H1 (cell line): Measurements from ENCODE around the gene GRIA1. TPM values are rescaled to one million over a fixed set of nuclear protein-coding genes. Genes with fewer than 3 reads are reported as not detected.

Experiments
- CTCF ChIA-PET: fragments of 300-600 bp; sonication (Branson Sonifier 250); formaldehyde crosslinking; loops from one replicate; lab custom pipeline; 2021; ENCODE audit not compliant: partially characterized antibody; lab: Charles Lee
- POLR2A ChIA-PET: fragments of 300-600 bp; sonication (Branson Sonifier 250); formaldehyde crosslinking; loops from one replicate; lab custom pipeline; 2021; ENCODE audit warnings: inconsistent platforms; ENCODE audit not compliant: partially characterized antibody; lab: Charles Lee
- DNase-seq, 2 experiments: peaks; one replicate each; pipeline versions ENCODE4 v3.0.0 to v3.0.0-alpha.2; 2010 to 2022; ENCODE audit warnings: low spot score in 2 of 2, low read depth in 1 of 2, mixed read lengths in 1 of 2
- FAIRE-seq: peaks from 2 replicates; lab custom pipeline; 2011; peaks lifted over from hg19 to GRCh38; lab: Jason Lieb, UNC
- H2AFZ ChIP-seq: 2 replicates; pipeline ENCODE4 v1.8.1; 2012; ENCODE audit warnings: low read length, inconsistent platforms
- H2AK5ac ChIP-seq: 2 replicates; pipeline ENCODE4 v1.6.1; 2013; ENCODE audit warnings: low read depth, low read length
- H2BK120ac ChIP-seq: replicated peaks from 2 replicates; pipeline ENCODE3; 2013; ENCODE audit warnings: low read depth, low read length, inconsistent platforms
- H2BK12ac ChIP-seq: 2 replicates; pipeline ENCODE4 v1.6.1; 2013; ENCODE audit warnings: low read depth, low read length
- H2BK15ac ChIP-seq: 2 replicates; pipeline ENCODE4 v1.6.1; 2013; ENCODE audit warnings: low read length
- H2BK20ac ChIP-seq: 2 replicates; pipeline ENCODE4 v1.6.1; 2013; ENCODE audit warnings: low read length
- H2BK5ac ChIP-seq: 2 replicates; pipeline ENCODE4 v1.6.1; 2013; ENCODE audit warnings: low read depth, low read length
- H3K14ac ChIP-seq: 2 replicates; pipeline ENCODE4 v1.6.1; 2013; ENCODE audit warnings: inconsistent platforms; ENCODE audit not compliant: insufficient read length
- H3K18ac ChIP-seq: 2 replicates; pipeline ENCODE4 v1.6.1; 2013; ENCODE audit warnings: low read length; ENCODE audit errors: extremely low read depth
- H3K23ac ChIP-seq: 2 replicates; pipeline ENCODE4 v1.6.1; 2013; ENCODE audit warnings: inconsistent platforms; ENCODE audit not compliant: insufficient read length
- H3K23me2 ChIP-seq: 2 replicates; pipeline ENCODE4 v1.6.1; 2013; ENCODE audit warnings: low read depth, low read length
- H3K27ac ChIP-seq: 2 replicates; pipeline ENCODE4 v1.6.1; 2011; ENCODE audit warnings: low read depth, low read length, inconsistent platforms
- H3K27me3 ChIP-seq, 4 experiments: replicated peaks in 1 of 4; 1 replicate in 1 of 4; 2 replicates in 3 of 4; pipeline versions ENCODE4 v1.6.1 to v1.8.1; 2011 to 2013; ENCODE audit warnings: low read length in 3 of 4, mild to moderate bottlenecking in 3 of 4, inconsistent platforms in 2 of 4, mixed read lengths in 2 of 4, moderate library complexity in 1 of 4; ENCODE audit not compliant: control insufficient read depth in 3 of 4, insufficient read depth in 3 of 4; ENCODE audit errors: extremely low read depth in 1 of 4
- H3K36me3 ChIP-seq, 4 experiments: 2 replicates each; pipeline versions ENCODE4 v1.6.1 to v1.8.1; 2011 to 2013; ENCODE audit warnings: mild to moderate bottlenecking in 4 of 4, low read length in 3 of 4, moderate library complexity in 2 of 4, control low read depth in 1 of 4, inconsistent platforms in 1 of 4; ENCODE audit not compliant: insufficient read depth in 4 of 4, control insufficient read depth in 2 of 4
- H3K4ac ChIP-seq: replicated peaks from 2 replicates; pipeline ENCODE3; 2013; ENCODE audit warnings: low read length, low read depth, mixed read lengths, inconsistent platforms; ENCODE audit not compliant: insufficient read length
- H3K4me1 ChIP-seq, 4 experiments: replicated peaks in 1 of 4; 1 replicate in 1 of 4; 2 replicates in 3 of 4; pipeline versions ENCODE4 v1.6.1 to v1.8.1; 2011 to 2013; ENCODE audit warnings: low read length in 3 of 4, inconsistent platforms in 2 of 4, mixed read lengths in 1 of 4; ENCODE audit not compliant: insufficient read depth in 4 of 4, control insufficient read depth in 3 of 4
- H3K4me2 ChIP-seq, 2 experiments: 2 replicates each; pipeline versions ENCODE4 v1.6.1 to v1.8.1; 2011 to 2013; ENCODE audit warnings: low read depth in 2 of 2, low read length in 2 of 2, control low read depth in 1 of 2, inconsistent platforms in 1 of 2, mild to moderate bottlenecking in 1 of 2; ENCODE audit not compliant: insufficient read depth in 1 of 2
- H3K4me3 ChIP-seq, 4 experiments: fragments of 200-600, 300-600 bp in 1 of 4; sonication (generic), shearing (Covaris generic), sonication (Bioruptor Twin) in 1 of 4; 2 replicates each; pipeline versions ENCODE4 v1.5.1 to v1.8.1; 2011 to 2016; ENCODE audit warnings: low read length in 4 of 4, low read depth in 3 of 4, control low read depth in 2 of 4, inconsistent platforms in 2 of 4, mild to moderate bottlenecking in 2 of 4, mixed read lengths in 1 of 4, moderate library complexity in 1 of 4; ENCODE audit not compliant: insufficient read depth in 2 of 4; ENCODE audit errors: extremely low read depth in 1 of 4
- H3K56ac ChIP-seq: replicated peaks from 2 replicates; pipeline ENCODE3; 2013; ENCODE audit warnings: low read depth, mild to moderate bottlenecking, mixed read lengths, low read length, inconsistent platforms; ENCODE audit not compliant: insufficient read length
- H3K79me1 ChIP-seq: 2 replicates; pipeline ENCODE4 v1.6.1; 2013; ENCODE audit warnings: low read depth, low read length, control low read depth
- H3K79me2 ChIP-seq, 2 experiments: 2 replicates each; pipeline versions ENCODE4 v1.6.1 to v1.8.1; 2012 to 2013; ENCODE audit warnings: low read length in 2 of 2, mild to moderate bottlenecking in 2 of 2, inconsistent platforms in 1 of 2; ENCODE audit not compliant: insufficient read depth in 2 of 2, control insufficient read depth in 1 of 2
- H3K9ac ChIP-seq, 4 experiments: replicated peaks in 1 of 4; 1 replicate in 1 of 4; 2 replicates in 3 of 4; pipeline versions ENCODE4 v1.6.1 to v1.8.1; 2011 to 2013; ENCODE audit warnings: low read depth in 3 of 4, low read length in 3 of 4, control low read depth in 2 of 4, mild to moderate bottlenecking in 2 of 4, moderate library complexity in 2 of 4, inconsistent platforms in 1 of 4; ENCODE audit errors: extremely low read depth in 1 of 4
- H3K9me3 ChIP-seq, 2 experiments: 2 replicates each; pipeline versions ENCODE4 v1.6.1 to v1.8.1; 2012 to 2013; ENCODE audit warnings: mild to moderate bottlenecking in 2 of 2, moderate library complexity in 2 of 2, control low read depth in 1 of 2, inconsistent platforms in 1 of 2, low read depth in 1 of 2, low read length in 1 of 2, mixed read lengths in 1 of 2; ENCODE audit not compliant: insufficient read depth in 2 of 2
- H4K20me1 ChIP-seq, 2 experiments: replicated peaks in 1 of 2; 2 replicates each; pipeline versions ENCODE3 to v1.8.1; 2011 to 2013; ENCODE audit warnings: inconsistent platforms in 2 of 2, low read length in 2 of 2, mild to moderate bottlenecking in 1 of 2; ENCODE audit not compliant: insufficient read depth in 2 of 2, control insufficient read depth in 1 of 2
- H4K5ac ChIP-seq: 2 replicates; pipeline ENCODE4 v1.6.1; 2013; ENCODE audit warnings: low read length, low read depth, mixed read lengths, inconsistent platforms; ENCODE audit not compliant: insufficient read length
- H4K8ac ChIP-seq: 2 replicates; pipeline ENCODE4 v1.8.0; 2013; ENCODE audit warnings: mild to moderate bottlenecking, moderate library complexity, low read length, inconsistent platforms; ENCODE audit not compliant: insufficient read depth; ENCODE audit errors: extremely low read depth
- H4K91ac ChIP-seq: replicated peaks from 2 replicates; pipeline ENCODE3; 2013; ENCODE audit warnings: low read length, mixed read lengths, inconsistent platforms; ENCODE audit not compliant: insufficient read length
- BRCA1 ChIP-seq: IDR thresholded peaks from 2 replicates; pipeline ENCODE4 v1.6.1; 2012; ENCODE audit warnings: low read depth, low read length, improper control_type of control experiment
- CHD2 ChIP-seq: IDR thresholded peaks from 2 replicates; pipeline ENCODE4 v1.6.1; 2012; ENCODE audit warnings: low read length, improper control_type of control experiment
- CTCF ChIP-seq, 3 experiments: IDR thresholded peaks; 1 replicate in 2 of 3; 2 replicates in 1 of 3; pipeline versions ENCODE4 v1.5.1 to v1.6.1; 2011; ENCODE audit warnings: low read length in 3 of 3, mild to moderate bottlenecking in 3 of 3, inconsistent platforms in 2 of 3, low read depth in 1 of 3, moderate library complexity in 1 of 3; ENCODE audit not compliant: insufficient read depth in 1 of 3; ENCODE audit errors: control extremely low read depth in 1 of 3
- EP300 ChIP-seq, 2 experiments: IDR thresholded peaks; 1 replicate in 1 of 2; 2 replicates in 1 of 2; pipeline ENCODE4 v1.6.1; 2011 to 2012; ENCODE audit warnings: low read depth in 2 of 2, low read length in 2 of 2, mild to moderate bottlenecking in 2 of 2, borderline replicate concordance in 1 of 2, inconsistent platforms in 1 of 2, moderate library complexity in 1 of 2
- EZH2 ChIP-seq: fragments of 200-600 bp; sonication (generic); IDR thresholded peaks from 2 replicates; pipeline ENCODE4 v1.7.1; 2012; ENCODE audit warnings: low read depth, mild to moderate bottlenecking, moderate library complexity, low read length, inconsistent platforms; ENCODE audit not compliant: severe bottlenecking
- KDM1A ChIP-seq: fragments of 200-600, 300-600 bp; sonication (generic); IDR thresholded peaks from 2 replicates; pipeline ENCODE4 v1.7.1; 2016; ENCODE audit warnings: mild to moderate bottlenecking, low read length, borderline replicate concordance
- NRF1 ChIP-seq: IDR thresholded peaks from 2 replicates; pipeline ENCODE4 v1.6.1; 2011; ENCODE audit warnings: mild to moderate bottlenecking, low read depth, low read length, improper control_type of control experiment
- POLR2AphosphoS5 ChIP-seq: IDR thresholded peaks from 2 replicates; pipeline ENCODE4 v1.6.1; 2011; ENCODE audit warnings: low read depth, low read length
- RBBP5 ChIP-seq: IDR thresholded peaks from 2 replicates; pipeline ENCODE4 v1.7.1; 2012; ENCODE audit warnings: low read depth, mild to moderate bottlenecking, inconsistent platforms, low read length, moderate library complexity, borderline replicate concordance
- RXRA ChIP-seq: IDR thresholded peaks from 2 replicates; pipeline ENCODE4 v1.6.1; 2011; ENCODE audit warnings: low read depth, mild to moderate bottlenecking, low read length, moderate library complexity; ENCODE audit not compliant: insufficient read depth
- SRF ChIP-seq: IDR thresholded peaks from 2 replicates; pipeline ENCODE4 v1.6.1; 2011; ENCODE audit warnings: mild to moderate bottlenecking, low read depth, low read length, moderate library complexity
- TCF12 ChIP-seq: IDR thresholded peaks from 2 replicates; pipeline ENCODE4 v1.6.1; 2011; ENCODE audit warnings: low read depth, mild to moderate bottlenecking, low read length
- ZNF274 ChIP-seq: IDR thresholded peaks from 2 replicates; pipeline ENCODE4 v1.7.0; 2012; ENCODE audit warnings: low read length, borderline replicate concordance; ENCODE audit errors: extremely low read depth
- polyA plus RNA-seq, 7 experiments: library from polyadenylated mRNA; depleted of rRNA in 3 of 7; stranded (reverse) in 5 of 7; unstranded in 2 of 7; fragments of >200 nt in 5 of 7; fragments of 200-250 nt in 2 of 7; gene quantifications; 1 replicate in 5 of 7; 2 replicates in 1 of 7; 4 replicates in 1 of 7; pipeline versions ENCODE4 v1.2.1 to v1.2.3, GENCODE V29; 2011 to 2013; ENCODE audit warnings: missing spikeins in 2 of 7, mixed read lengths in 2 of 7
- total RNA-seq: library from RNA; stranded (reverse); fragmentation: NEBNext Ultra II Directional; extraction: Animal tissue kit (Norgen Biotek cat#: 25700); gene quantifications from 2 replicates; pipeline ENCODE4 v1.2.1, GENCODE V29; 2021

Gene GRIA1
- total and polyA plus RNA-seq, 2 of the 8 experiments (the other 6 are each of a cell fraction or from before 2014, with no cell fraction given), result 0.97 to 2.5 TPM

GRCh38 chr5:153783362-153783658, 292.8 kb downstream of the GRIA1 start:
- no peaks in the 10 kb centered on the region for H3K79me2 ChIP-seq
- H3K56ac ChIP-seq, result no peak overlapping the region
- H3K23me2 ChIP-seq, result no peaks in the 10 kb centered on the region; the same call in 1 of the 2 replicates
- no peak overlapping the region for H4K8ac ChIP-seq
- H4K20me1 ChIP-seq, result no peaks in the 10 kb centered on the region
- no peaks in the 10 kb centered on the region for H3K36me3 ChIP-seq
- no peak for FAIRE-seq
- POLR2A ChIA-PET, result no interaction called here
- no peaks in the 10 kb centered on the region for H3K9me3 ChIP-seq
- no peak overlapping the region for H2BK120ac ChIP-seq
- no peak overlapping the region for H3K4me2 ChIP-seq
- H3K4me1 ChIP-seq, result peaks cover 4 to 16% (median 12%) of the 10 kb centered on the region in 4 experiments; a peak in 5 of 7 replicates
- H2BK20ac ChIP-seq, result no peak overlapping the region
- H2BK12ac ChIP-seq, result 0 out of 2 replicates have a peak overlapping the region, but pooled peaks have one; percentile 5
- H3K27ac ChIP-seq, result no peak overlapping the region
- no peak overlapping the region for H3K14ac ChIP-seq
- no peaks in the 10 kb centered on the region for H3K27me3 ChIP-seq
- no peak overlapping the region for H3K4me3 ChIP-seq
- no peak overlapping the region for H3K4ac ChIP-seq
- H4K5ac ChIP-seq, result no peak overlapping the region
- no peak overlapping the region for H3K23ac ChIP-seq
- H4K91ac ChIP-seq, result no peak overlapping the region
- H2BK5ac ChIP-seq, result no peak overlapping the region
- CTCF ChIA-PET, result interaction anchor here (0.6 to 2.5 kb wide), 5 partner anchors 44 to 1238 kb away, joined by 3 to 15 read pairs (median 4); no protein-coding TSS in a partner anchor
- no peak overlapping the region for H2AK5ac ChIP-seq
- H2AFZ ChIP-seq, result no peak overlapping the region
- H2BK15ac ChIP-seq, result no peak overlapping the region; the same call in 1 of the 2 replicates
- H3K18ac ChIP-seq, result 0 out of 2 replicates have a peak overlapping the region, but pooled peaks have one; percentile 17
- no peak overlapping the region for H3K9ac ChIP-seq
- DNase-seq, result no peak
- no peaks in the 10 kb centered on the region for H3K79me1 ChIP-seq
- TF ChIP-seq KDM1A (no peak), TCF12 (no peak), SRF (no peak), BRCA1 (no peak), NRF1 (no peak), EZH2 (no peak), CHD2 (no peak), RBBP5 (no peak), EP300 (IDR thresholded peaks at IDR 0.05; ENCODE audit: borderline replicate concordance in 1 of 2, low read depth in 2 of 2, low read length in 2 of 2) (no peak), POLR2AphosphoS5 (no peak), RXRA (no peak), CTCF (IDR thresholded peaks at IDR 0.05; ENCODE audit: control extremely low read depth in 1 of 3, insufficient read depth in 1 of 3, low read depth in 1 of 3, low read length in 3 of 3) (no peak), ZNF274 (no peak)
